ENCODE data around the gene SHC2.
"Not testable (repeated sequence)": the region's sequence is repeated elsewhere in the genome, so short reads cannot be mapped to it uniquely, and the experiment has no call there.

SHC2 gene

GRCh38 chr19:422213-422916, 38.5 kb downstream of the SHC2 start:
- no peak for DNase-seq

- DNase-seq, result no peak
These were observed 40.9 kb downstream of the SHC2 start for GRCh38 chr19:419721-420515.

GRCh38 chr19:418761-419671, 41.8 kb downstream of the SHC2 start:
- DNase-seq, result no peak

GRCh38 chr19:416416-416815, 44.4 kb downstream of the SHC2 start:
- no peak for DNase-seq

GRCh38 chr19:415292-415691, 45.5 kb downstream of the SHC2 start:
- no peak for DNase-seq

GRCh38 chr19:413756-414420, 46.9 kb downstream of the SHC2 start:
- no peak for DNase-seq

GRCh38 chr19:412356-413355, 48.2 kb downstream of the SHC2 start:
- DNase-seq, result no peak

- no peak for DNase-seq
These were observed 49.0 kb downstream of the SHC2 start for GRCh38 chr19:411723-412355.

GRCh38 chr19:411121-411722, 49.6 kb downstream of the SHC2 start:
- DNase-seq, result not testable (repeated sequence)

GRCh38 chr19:410243-410781, 50.5 kb downstream of the SHC2 start:
- DNase-seq, result no peak

- no peak for DNase-seq
These were observed 51.2 kb downstream of the SHC2 start for GRCh38 chr19:409516-410242.

- DNase-seq, result peak; percentile 33
These were observed 51.8 kb downstream of the SHC2 start, which contains the start of gene C2CD4C for GRCh38 chr19:408902-409515. Gene C2CD4C (minus strand): TSS chr19:409147. CDS start chr19:408361, 786 bp downstream.

GRCh38 chr19:408441-408901, 52.4 kb downstream of the SHC2 start:
- DNase-seq, result no peak

GRCh38 chr19:407511-408440, 53.1 kb downstream of the SHC2 start:
- DNase-seq, result no peak

- DNase-seq, result no peak
These were observed 53.8 kb downstream of the SHC2 start for GRCh38 chr19:406971-407510.

- no peak for DNase-seq
These were observed 54.6 kb downstream of the SHC2 start for GRCh38 chr19:406135-406781.

Measured in stimulated activated CD4-positive, alpha-beta T cell treated with anti-CD3 and anti-CD28 coated beads, Interleukin-12 subunit alpha, Interleukin-12 subunit beta, amount 100 ng/mL, for 4 hours (primary cell).